Keratinocyte (primary cell): ENCODE measurements around the gene CPSF3. TPM values are rescaled to one million over a fixed set of nuclear protein-coding genes. Genes with fewer than 3 reads are reported as not detected.

Experiments used
- DNase-seq: peaks from one replicate; pipeline ENCODE4 v3.0.0-alpha.2; 2011; ENCODE audit warnings: low read depth, missing footprints, low spot score
- FAIRE-seq: peaks from 2 replicates; lab custom pipeline; 2011; peaks lifted over from hg19 to GRCh38; lab: Jason Lieb, UNC
- H2AFZ ChIP-seq: 2 replicates; pipeline ENCODE4 v1.6.0; 2012; ENCODE audit warnings: low read length, control low read depth, inconsistent platforms; ENCODE audit not compliant: control insufficient read depth
- H3K27ac ChIP-seq: 2 replicates; pipeline ENCODE4 v1.5.1; 2011; ENCODE audit warnings: low read length; ENCODE audit not compliant: control insufficient read depth, insufficient read depth
- H3K27me3 ChIP-seq: 3 replicates; pipeline ENCODE4 v1.6.0; 2011; ENCODE audit warnings: low read length; ENCODE audit not compliant: control insufficient read depth, insufficient read depth; ENCODE audit errors: extremely low read depth
- H3K36me3 ChIP-seq, 2 experiments: 2 replicates in 1 of 2; 3 replicates in 1 of 2; pipeline ENCODE4 v1.5.1; 2011; ENCODE audit warnings: low read length in 2 of 2, mild to moderate bottlenecking in 1 of 2; ENCODE audit not compliant: control insufficient read depth in 2 of 2, insufficient read depth in 2 of 2; ENCODE audit errors: extremely low read depth in 1 of 2
- H3K4me1 ChIP-seq: 3 replicates; pipeline ENCODE4 v1.5.1; 2011; ENCODE audit warnings: low read length; ENCODE audit not compliant: control insufficient read depth, insufficient read depth; ENCODE audit errors: extremely low read depth
- H3K4me2 ChIP-seq: 3 replicates; pipeline ENCODE4 v1.6.0; 2011; ENCODE audit warnings: low read depth, low read length; ENCODE audit not compliant: control insufficient read depth, insufficient read depth; ENCODE audit errors: extremely low read depth
- H3K4me3 ChIP-seq, 3 experiments: fragments of 200-600 bp in 1 of 3; sonication (generic) in 1 of 3; 2 replicates in 2 of 3; 3 replicates in 1 of 3; pipeline ENCODE4 v1.5.1; 2011 to 2016; ENCODE audit warnings: low read length in 3 of 3, mild to moderate bottlenecking in 3 of 3, control low read depth in 2 of 3, inconsistent platforms in 1 of 3, low read depth in 1 of 3, mixed read lengths in 1 of 3, mixed run types in 1 of 3, moderate library complexity in 1 of 3; ENCODE audit not compliant: control insufficient read depth in 2 of 3, insufficient read depth in 2 of 3; ENCODE audit errors: extremely low read depth in 1 of 3
- H3K79me2 ChIP-seq: 2 replicates; pipeline ENCODE4 v1.6.0; 2012; ENCODE audit warnings: low read length; ENCODE audit not compliant: control insufficient read depth, insufficient read depth
- H3K9ac ChIP-seq: 3 replicates; pipeline ENCODE4 v1.6.0; 2011; ENCODE audit warnings: low read length; ENCODE audit not compliant: control insufficient read depth, insufficient read depth; ENCODE audit errors: extremely low read depth
- H3K9me1 ChIP-seq: 3 replicates; pipeline ENCODE4 v1.6.0; 2011; ENCODE audit warnings: low read length; ENCODE audit not compliant: control insufficient read depth, insufficient read depth; ENCODE audit errors: extremely low read depth
- H3K9me3 ChIP-seq: 2 replicates; pipeline ENCODE4 v1.5.1; 2012; ENCODE audit warnings: low read depth, low read length; ENCODE audit not compliant: control insufficient read depth
- H4K20me1 ChIP-seq: 3 replicates; pipeline ENCODE4 v1.6.0; 2011; ENCODE audit warnings: low read length; ENCODE audit not compliant: control insufficient read depth, insufficient read depth; ENCODE audit errors: extremely low read depth
- EZH2 ChIP-seq: IDR thresholded peaks from one replicate; pipeline ENCODE4 v1.6.1; 2012; ENCODE audit warnings: inconsistent platforms, mild to moderate bottlenecking, low read length, moderate library complexity
- dilution Hi-C: fragments of 300-500 bp; cut with MboI; formaldehyde crosslinking; loops from one replicate; pipeline ENCODE4 v1.7.0; 2020; ENCODE audit warnings: low sequenced_read_pairs; ENCODE audit not compliant: extremely low pct_ligation_motif_present
- polyA plus RNA-seq, 5 experiments: library from polyadenylated mRNA; depleted of rRNA in 3 of 5; stranded (reverse) in 3 of 5; stranded (forward) in 1 of 5; unstranded in 1 of 5; fragments of >200 nt; gene quantifications; 1 replicate in 1 of 5; 2 replicates in 3 of 5; 3 replicates in 1 of 5; pipeline versions ENCODE4 v1.2.1 to v1.2.3, GENCODE V29; 2011 to 2012; ENCODE audit warnings: missing spikeins in 2 of 5, low read depth in 1 of 5, low replicate concordance in 1 of 5
- TF ChIP-seq, protein P1 (sequence below), 3 experiments: IDR thresholded peaks in 1 of 3; conservative IDR thresholded peaks in 1 of 3; optimal IDR thresholded peaks in 1 of 3; 2 replicates in 2 of 3; 3 replicates in 1 of 3; pipeline versions ENCODE3 to v1.5.1; 2011; ENCODE audit warnings: low read length in 3 of 3, mild to moderate bottlenecking in 3 of 3, moderate library complexity in 2 of 3, control low read depth in 1 of 3, inconsistent platforms in 1 of 3; ENCODE audit not compliant: insufficient read depth in 2 of 3; ENCODE audit errors: extremely low read depth in 1 of 3

The CPSF3 gene
- polyA plus RNA-seq, 1 donor (not counting 4 experiments of a cell fraction or from before 2014, with no cell fraction given) = 31.1 TPM

DNA sequence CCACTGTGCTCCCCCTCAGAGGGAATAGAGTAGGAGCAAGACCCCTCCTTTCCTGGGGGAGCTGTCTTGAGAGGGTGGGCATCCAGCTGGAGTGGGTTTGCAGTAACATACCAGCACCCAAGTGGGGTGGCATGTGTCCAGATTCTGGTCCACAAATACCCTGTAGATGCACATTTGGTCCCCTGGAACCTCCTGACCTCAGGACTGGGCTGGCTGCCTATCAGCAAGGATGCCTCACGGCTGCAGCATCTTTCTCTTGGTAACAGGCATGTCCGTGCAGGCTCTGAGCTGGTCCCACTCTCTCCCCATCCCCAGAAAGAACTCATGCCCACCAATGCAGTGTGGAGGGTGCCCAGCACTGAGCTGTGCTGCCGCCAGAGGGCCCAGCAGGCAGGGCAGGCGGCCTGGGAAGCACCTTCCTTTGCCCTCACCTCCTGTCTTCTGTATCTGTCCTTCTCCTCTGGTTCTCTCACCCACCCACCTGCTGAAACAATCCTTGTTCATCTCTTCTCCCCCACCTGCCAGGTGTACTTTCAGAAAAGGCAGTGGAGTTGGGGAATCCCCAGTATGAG lies 47.5 kb upstream of the CPSF3 start:
- H3K4me1 ChIP-seq = peaks cover 4% of the 10 kb centered on the region
- no peak overlapping the region for H2AFZ ChIP-seq
- no peak overlapping the region for H3K4me3 ChIP-seq
- TF ChIP-seq, protein P1, sequence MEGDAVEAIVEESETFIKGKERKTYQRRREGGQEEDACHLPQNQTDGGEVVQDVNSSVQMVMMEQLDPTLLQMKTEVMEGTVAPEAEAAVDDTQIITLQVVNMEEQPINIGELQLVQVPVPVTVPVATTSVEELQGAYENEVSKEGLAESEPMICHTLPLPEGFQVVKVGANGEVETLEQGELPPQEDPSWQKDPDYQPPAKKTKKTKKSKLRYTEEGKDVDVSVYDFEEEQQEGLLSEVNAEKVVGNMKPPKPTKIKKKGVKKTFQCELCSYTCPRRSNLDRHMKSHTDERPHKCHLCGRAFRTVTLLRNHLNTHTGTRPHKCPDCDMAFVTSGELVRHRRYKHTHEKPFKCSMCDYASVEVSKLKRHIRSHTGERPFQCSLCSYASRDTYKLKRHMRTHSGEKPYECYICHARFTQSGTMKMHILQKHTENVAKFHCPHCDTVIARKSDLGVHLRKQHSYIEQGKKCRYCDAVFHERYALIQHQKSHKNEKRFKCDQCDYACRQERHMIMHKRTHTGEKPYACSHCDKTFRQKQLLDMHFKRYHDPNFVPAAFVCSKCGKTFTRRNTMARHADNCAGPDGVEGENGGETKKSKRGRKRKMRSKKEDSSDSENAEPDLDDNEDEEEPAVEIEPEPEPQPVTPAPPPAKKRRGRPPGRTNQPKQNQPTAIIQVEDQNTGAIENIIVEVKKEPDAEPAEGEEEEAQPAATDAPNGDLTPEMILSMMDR (optimal IDR thresholded peaks at IDR 0.05 in 1 of 3, IDR thresholded peaks at IDR 0.05 in 1 of 3, conservative IDR thresholded peaks at IDR 0.05 in 1 of 3; ENCODE audit: extremely low read depth in 1 of 3, insufficient read depth in 2 of 3, low read length in 3 of 3) = no peak
- no peak for TF ChIP-seq EZH2
- peaks cover 45 to 60% of the 10 kb centered on the region in 2 experiments for H3K36me3 ChIP-seq
- FAIRE-seq = no peak
- H3K4me2 ChIP-seq = no peak overlapping the region
- H3K9me1 ChIP-seq = no peaks in the 10 kb centered on the region
- H3K9me3 ChIP-seq = no peaks in the 10 kb centered on the region
- no peak overlapping the region for H3K27ac ChIP-seq
- no peaks in the 10 kb centered on the region for H3K27me3 ChIP-seq
- dilution Hi-C loops = no loop called here
- H3K9ac ChIP-seq = no peak overlapping the region
- no peaks in the 10 kb centered on the region for H4K20me1 ChIP-seq
- no peak for DNase-seq
- no peaks in the 10 kb centered on the region for H3K79me2 ChIP-seq

DNA sequence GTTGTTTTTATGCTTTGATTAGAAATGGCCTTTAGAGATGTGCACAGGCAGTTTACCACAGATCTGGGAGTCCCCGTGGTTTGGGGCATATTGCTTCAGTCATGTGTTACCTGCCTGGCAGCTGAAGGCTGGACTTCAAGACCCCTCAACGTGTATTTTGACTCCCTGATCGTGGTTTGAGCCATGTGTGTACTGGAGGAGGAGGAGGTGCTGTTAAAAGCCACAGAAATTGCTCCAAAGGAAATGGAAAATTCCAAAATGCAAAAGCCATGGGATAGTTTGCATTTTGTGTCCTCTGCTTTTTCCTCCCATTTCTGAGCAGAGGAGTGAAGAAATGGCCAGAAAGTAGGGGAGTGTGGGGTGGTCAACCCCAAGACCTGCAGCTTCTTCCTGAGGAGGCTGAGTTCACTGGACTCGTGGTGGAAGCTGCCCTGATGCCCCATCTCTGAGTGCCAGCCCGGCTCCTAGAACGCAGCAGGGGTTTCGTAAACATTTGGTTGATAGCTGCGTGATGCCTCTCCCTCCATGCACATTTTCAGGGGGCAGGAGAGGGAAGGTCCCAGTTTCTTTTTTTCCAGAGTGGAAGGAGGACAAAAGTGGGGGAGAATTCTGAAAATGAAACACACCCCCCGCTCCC lies 45.9 kb upstream of the CPSF3 start:
- H3K9ac ChIP-seq = no peak overlapping the region
- no peak overlapping the region for H3K27ac ChIP-seq
- H3K4me3 ChIP-seq = no peak overlapping the region
- dilution Hi-C loops = no loop called here
- H3K79me2 ChIP-seq = no peaks in the 10 kb centered on the region
- no peak for TF ChIP-seq EZH2
- TF ChIP-seq, protein P1 (optimal IDR thresholded peaks at IDR 0.05 in 1 of 3, IDR thresholded peaks at IDR 0.05 in 1 of 3, conservative IDR thresholded peaks at IDR 0.05 in 1 of 3; ENCODE audit: extremely low read depth in 1 of 3, insufficient read depth in 2 of 3, low read length in 3 of 3) = no peak
- H2AFZ ChIP-seq = no peak overlapping the region
- peaks cover 51 to 52% of the 10 kb centered on the region in 2 experiments for H3K36me3 ChIP-seq
- no peaks in the 10 kb centered on the region for H3K27me3 ChIP-seq
- H3K4me1 ChIP-seq = peaks cover 6% of the 10 kb centered on the region
- no peak for DNase-seq
- H3K4me2 ChIP-seq = no peak overlapping the region
- no peaks in the 10 kb centered on the region for H3K9me3 ChIP-seq
- H3K9me1 ChIP-seq = no peaks in the 10 kb centered on the region
- no peaks in the 10 kb centered on the region for H4K20me1 ChIP-seq
- FAIRE-seq = no peak
